Esophagus muscularis mucosa (tissue), 4 donors: ENCODE data around the gene SNAPC4.

Source experiments
- EP300 ChIP-seq: sonication (generic); formaldehyde crosslinking; IDR thresholded peaks from one replicate; pipeline ENCODE4 v1.6.1; 2017; ENCODE audit warnings: antibody characterized with exemption
- POLR2A ChIP-seq: fragments of 450-650 bp; IDR thresholded peaks from one replicate; pipeline ENCODE4 v1.6.1; 2017; ENCODE audit warnings: antibody characterized with exemption, moderate library complexity, mild to moderate bottlenecking, low read depth
- POLR2AphosphoS5 ChIP-seq, 2 donors: sonication (generic); formaldehyde crosslinking; IDR thresholded peaks; one replicate each; pipeline ENCODE4 v1.6.1; 2017; ENCODE audit warnings: antibody characterized with exemption in 2 of 2
- TF ChIP-seq, protein P1 (sequence below), 3 experiments: fragments of 200-600 bp in 2 of 3; fragments of 450-650 bp in 1 of 3; sonication (generic) in 2 of 3; IDR thresholded peaks; one replicate each; pipeline ENCODE4 v1.5.1; 2017 to 2019; ENCODE audit warnings: antibody characterized with exemption in 3 of 3, mild to moderate bottlenecking in 2 of 3, moderate library complexity in 1 of 3

DNA sequence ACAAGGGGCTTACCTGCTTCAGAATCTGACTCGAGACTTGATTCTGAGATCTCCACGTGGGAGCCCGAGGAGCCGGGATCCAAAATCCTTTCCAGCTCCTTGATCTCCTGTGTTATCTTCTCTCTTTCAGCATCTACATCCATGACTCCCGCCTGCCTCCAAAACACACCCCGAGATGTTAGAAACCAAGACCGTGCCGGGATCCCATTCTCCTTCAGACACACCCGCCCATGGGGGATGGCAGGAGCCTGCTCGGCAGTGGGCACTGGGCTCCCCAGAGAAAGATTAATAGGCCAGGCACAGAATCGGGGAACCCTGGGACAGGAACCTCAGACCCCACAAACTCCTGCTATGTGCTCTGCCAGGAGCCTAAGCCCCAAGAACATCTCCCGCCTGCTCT lies 1.7 kb downstream of the SNAPC4 start:
- TF ChIP-seq EP300 = no peak
- TF ChIP-seq, protein P1, sequence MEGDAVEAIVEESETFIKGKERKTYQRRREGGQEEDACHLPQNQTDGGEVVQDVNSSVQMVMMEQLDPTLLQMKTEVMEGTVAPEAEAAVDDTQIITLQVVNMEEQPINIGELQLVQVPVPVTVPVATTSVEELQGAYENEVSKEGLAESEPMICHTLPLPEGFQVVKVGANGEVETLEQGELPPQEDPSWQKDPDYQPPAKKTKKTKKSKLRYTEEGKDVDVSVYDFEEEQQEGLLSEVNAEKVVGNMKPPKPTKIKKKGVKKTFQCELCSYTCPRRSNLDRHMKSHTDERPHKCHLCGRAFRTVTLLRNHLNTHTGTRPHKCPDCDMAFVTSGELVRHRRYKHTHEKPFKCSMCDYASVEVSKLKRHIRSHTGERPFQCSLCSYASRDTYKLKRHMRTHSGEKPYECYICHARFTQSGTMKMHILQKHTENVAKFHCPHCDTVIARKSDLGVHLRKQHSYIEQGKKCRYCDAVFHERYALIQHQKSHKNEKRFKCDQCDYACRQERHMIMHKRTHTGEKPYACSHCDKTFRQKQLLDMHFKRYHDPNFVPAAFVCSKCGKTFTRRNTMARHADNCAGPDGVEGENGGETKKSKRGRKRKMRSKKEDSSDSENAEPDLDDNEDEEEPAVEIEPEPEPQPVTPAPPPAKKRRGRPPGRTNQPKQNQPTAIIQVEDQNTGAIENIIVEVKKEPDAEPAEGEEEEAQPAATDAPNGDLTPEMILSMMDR (IDR thresholded peaks at IDR 0.05) = no peak
- no peak for TF ChIP-seq POLR2A
- no peak for TF ChIP-seq POLR2AphosphoS5 (IDR thresholded peaks at IDR 0.05)
